ENCODE results near the gene METTL3.

GRCh38 chr14:21539189-21539940 is 28.2 kb upstream of the METTL3 start:
- TF ChIP-seq, protein P1, sequence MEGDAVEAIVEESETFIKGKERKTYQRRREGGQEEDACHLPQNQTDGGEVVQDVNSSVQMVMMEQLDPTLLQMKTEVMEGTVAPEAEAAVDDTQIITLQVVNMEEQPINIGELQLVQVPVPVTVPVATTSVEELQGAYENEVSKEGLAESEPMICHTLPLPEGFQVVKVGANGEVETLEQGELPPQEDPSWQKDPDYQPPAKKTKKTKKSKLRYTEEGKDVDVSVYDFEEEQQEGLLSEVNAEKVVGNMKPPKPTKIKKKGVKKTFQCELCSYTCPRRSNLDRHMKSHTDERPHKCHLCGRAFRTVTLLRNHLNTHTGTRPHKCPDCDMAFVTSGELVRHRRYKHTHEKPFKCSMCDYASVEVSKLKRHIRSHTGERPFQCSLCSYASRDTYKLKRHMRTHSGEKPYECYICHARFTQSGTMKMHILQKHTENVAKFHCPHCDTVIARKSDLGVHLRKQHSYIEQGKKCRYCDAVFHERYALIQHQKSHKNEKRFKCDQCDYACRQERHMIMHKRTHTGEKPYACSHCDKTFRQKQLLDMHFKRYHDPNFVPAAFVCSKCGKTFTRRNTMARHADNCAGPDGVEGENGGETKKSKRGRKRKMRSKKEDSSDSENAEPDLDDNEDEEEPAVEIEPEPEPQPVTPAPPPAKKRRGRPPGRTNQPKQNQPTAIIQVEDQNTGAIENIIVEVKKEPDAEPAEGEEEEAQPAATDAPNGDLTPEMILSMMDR (conservative IDR thresholded peaks at IDR 0.05; ENCODE audit: low read length), result no peak
- TF ChIP-seq EZH2phosphoT487 (IDR thresholded peaks at IDR 0.05; ENCODE audit: borderline replicate concordance), result no peak

Data from Loucy (cell line).